HEK293 (cell line): ENCODE measurements around the gene SLC48A1.

Experiments
- CTCF ChIA-PET: fragments of 350-600 bp; formaldehyde crosslinking; extraction: SDS; loops from one replicate; lab custom pipeline; 2021; ENCODE audit warnings: antibody characterized with exemption; lab: Yijun Ruan, JAX
- POLR2A ChIA-PET: fragments of 300-600 bp; formaldehyde crosslinking; extraction: SDS; loops from one replicate; lab custom pipeline; 2020; ENCODE audit warnings: antibody characterized with exemption, inconsistent platforms; lab: Yijun Ruan, JAX
- H3K27ac ChIP-seq: fragments of 200-500 bp; sonication (Bioruptor generic); 2 replicates; pipeline ENCODE4 v1.5.1; 2014; ENCODE audit warnings: low read depth, low read length, control low read depth, inconsistent platforms; ENCODE audit errors: extremely low read depth
- H3K36me3 ChIP-seq, 2 experiments: fragments of 200-500 bp in 1 of 2; sonication (Bioruptor generic) in 1 of 2; 1 replicate in 1 of 2; 2 replicates in 1 of 2; pipeline ENCODE4 v1.5.1; 2014 to 2017; ENCODE audit warnings: inconsistent platforms in 2 of 2, low read length in 2 of 2; ENCODE audit not compliant: control insufficient read depth in 2 of 2, insufficient read depth in 1 of 2
- H3K4me1 ChIP-seq: fragments of 200-500 bp; sonication (Bioruptor generic); 2 replicates; pipeline ENCODE4 v1.5.1; 2014; ENCODE audit warnings: mild to moderate bottlenecking, low read length, inconsistent platforms; ENCODE audit not compliant: control insufficient read depth, insufficient read depth
- H3K4me3 ChIP-seq: 2 replicates; pipeline ENCODE4 v1.5.1; 2011; ENCODE audit warnings: low read depth, mild to moderate bottlenecking, control low read depth, low read length, moderate library complexity
- H3K9me3 ChIP-seq: fragments of 200-500 bp; sonication (Bioruptor generic); 2 replicates; pipeline ENCODE4 v1.5.1; 2014; ENCODE audit warnings: low read depth, low read length, inconsistent platforms; ENCODE audit not compliant: control insufficient read depth, insufficient read depth
- FEZF1 ChIP-seq: fragments of 450-650 bp; formaldehyde crosslinking; IDR thresholded peaks from 2 replicates; pipeline ENCODE4 v1.5.1; 2016; ENCODE audit warnings: missing biosample characterization, missing genetic modification characterization
- GLIS1 ChIP-seq: fragments of 450-650 bp; formaldehyde crosslinking; IDR thresholded peaks from 2 replicates; pipeline ENCODE4 v1.5.1; 2016; ENCODE audit warnings: missing biosample characterization, missing genetic modification characterization
- KLF10 ChIP-seq: fragments of 450-650 bp; IDR thresholded peaks from 2 replicates; pipeline ENCODE4 v1.5.1; 2018; ENCODE audit warnings: missing biosample characterization, mild to moderate bottlenecking, missing genetic modification characterization
- SCRT2 ChIP-seq: fragments of 450-650 bp; formaldehyde crosslinking; IDR thresholded peaks from 2 replicates; pipeline ENCODE4 v1.5.1; 2016; ENCODE audit warnings: missing biosample characterization, missing genetic modification characterization
- ZBTB20 ChIP-seq: fragments of 450-650 bp; formaldehyde crosslinking; IDR thresholded peaks from 2 replicates; pipeline ENCODE4 v1.5.1; 2016; ENCODE audit warnings: missing biosample characterization, missing genetic modification characterization
- ZFHX2 ChIP-seq: fragments of 450-650 bp; formaldehyde crosslinking; conservative IDR thresholded peaks from 2 replicates; pipeline ENCODE4 v1.5.1; 2016; ENCODE audit warnings: missing biosample characterization, missing genetic modification characterization
- ZNF140 ChIP-seq: fragments of 450-650 bp; formaldehyde crosslinking; IDR thresholded peaks from 2 replicates; pipeline ENCODE4 v1.5.1; 2016; ENCODE audit warnings: missing biosample characterization, missing genetic modification characterization
- ZNF16 ChIP-seq: fragments of 450-650 bp; formaldehyde crosslinking; IDR thresholded peaks from 2 replicates; pipeline ENCODE4 v1.5.1; 2016; ENCODE audit warnings: low read depth, missing biosample characterization, missing genetic modification characterization
- ZNF174 ChIP-seq: fragments of 450-650 bp; formaldehyde crosslinking; IDR thresholded peaks from 2 replicates; pipeline ENCODE4 v1.5.0; 2017; ENCODE audit warnings: missing biosample characterization, mild to moderate bottlenecking, missing genetic modification characterization
- ZNF175 ChIP-seq: fragments of 450-650 bp; formaldehyde crosslinking; IDR thresholded peaks from 2 replicates; pipeline ENCODE4 v1.5.1; 2016; ENCODE audit warnings: missing biosample characterization, missing genetic modification characterization
- ZNF19 ChIP-seq: fragments of 450-650 bp; formaldehyde crosslinking; IDR thresholded peaks from 2 replicates; pipeline ENCODE4; 2016; ENCODE audit warnings: missing biosample characterization, missing genetic modification characterization, low read depth
- ZNF24 ChIP-seq: fragments of 450-650 bp; formaldehyde crosslinking; IDR thresholded peaks from 2 replicates; pipeline ENCODE4 v1.5.1; 2016; ENCODE audit warnings: missing biosample characterization, missing genetic modification characterization
- ZNF341 ChIP-seq: fragments of 450-650 bp; formaldehyde crosslinking; IDR thresholded peaks from 2 replicates; pipeline ENCODE4; 2016; ENCODE audit warnings: low read depth, missing biosample characterization, missing genetic modification characterization
- ZNF416 ChIP-seq: fragments of 450-650 bp; formaldehyde crosslinking; IDR thresholded peaks from 2 replicates; pipeline ENCODE4 v1.5.1; 2016; ENCODE audit warnings: missing biosample characterization, missing genetic modification characterization
- ZNF555 ChIP-seq: fragments of 450-650 bp; formaldehyde crosslinking; conservative IDR thresholded peaks from 2 replicates; pipeline ENCODE4 v1.5.1; 2017; ENCODE audit warnings: missing biosample characterization, mild to moderate bottlenecking, missing genetic modification characterization, inconsistent platforms
- ZNF560 ChIP-seq: fragments of 450-650 bp; formaldehyde crosslinking; IDR thresholded peaks from 2 replicates; pipeline ENCODE4 v1.5.1; 2017; ENCODE audit warnings: missing biosample characterization, missing genetic modification characterization, borderline replicate concordance
- ZNF561 ChIP-seq: fragments of 450-650 bp; IDR thresholded peaks from 2 replicates; pipeline ENCODE4 v1.5.1; 2018; ENCODE audit warnings: missing biosample characterization, missing genetic modification characterization, borderline replicate concordance
- ZNF596 ChIP-seq: fragments of 450-650 bp; IDR thresholded peaks from 2 replicates; pipeline ENCODE4 v1.5.0; 2018; ENCODE audit warnings: missing biosample characterization, mild to moderate bottlenecking, missing genetic modification characterization, moderate library complexity
- ZNF600 ChIP-seq: fragments of 450-650 bp; formaldehyde crosslinking; IDR thresholded peaks from 2 replicates; pipeline ENCODE4 v1.5.1; 2016; ENCODE audit warnings: missing biosample characterization, missing genetic modification characterization
- ZNF664 ChIP-seq: fragments of 450-650 bp; formaldehyde crosslinking; IDR thresholded peaks from 2 replicates; pipeline ENCODE4 v1.5.1; 2016; ENCODE audit warnings: missing biosample characterization, missing genetic modification characterization
- ZNF76 ChIP-seq: fragments of 450-650 bp; formaldehyde crosslinking; IDR thresholded peaks from 2 replicates; pipeline ENCODE4; 2016; ENCODE audit warnings: low read depth, missing biosample characterization, missing genetic modification characterization, borderline replicate concordance
- ZSCAN16 ChIP-seq: fragments of 450-650 bp; formaldehyde crosslinking; IDR thresholded peaks from 2 replicates; pipeline ENCODE4 v1.5.1; 2016; ENCODE audit warnings: missing biosample characterization, missing genetic modification characterization
- TF ChIP-seq, protein P1 (sequence below): fragments of 450-650 bp; IDR thresholded peaks from 2 replicates; pipeline ENCODE4 v1.5.1; 2018; ENCODE audit warnings: missing biosample characterization, missing genetic modification characterization
- TF ChIP-seq, protein P2 (sequence below): fragments of 450-650 bp; formaldehyde crosslinking; IDR thresholded peaks from 2 replicates; pipeline ENCODE4 v1.5.1; 2016; ENCODE audit warnings: missing biosample characterization, missing genetic modification characterization
- TF ChIP-seq, protein P3 (sequence below): fragments of 450-650 bp; formaldehyde crosslinking; IDR thresholded peaks from 2 replicates; pipeline ENCODE4 v1.5.1; 2017; ENCODE audit warnings: missing biosample characterization, missing genetic modification characterization

SLC48A1 gene

GRCh38 chr12:47752552-47752951 is 20.5 kb upstream of the SLC48A1 start:
- Histone ChIP-seq H3K27ac (no peak overlapping the region), H3K9me3 (no peaks in the 10 kb centered on the region), H3K4me3 (no peak overlapping the region), H3K36me3 (no peaks in the 10 kb centered on the region), H3K4me1 (peaks cover 4% of the 10 kb centered on the region; the same call in 1 of the 2 replicates)
- TF ChIP-seq ZNF664 (tag by site-specific recombination) (0 out of 2 replicates have a peak, but pooled peaks have one; percentile 25), ZNF561 (tag by site-specific recombination) (no peak)
- ChIA-PET CTCF (interaction anchor here (0.7 to 14.1 kb wide), 4 partner anchors 11 to 39 kb away, joined by 3 to 241 read pairs (median 56); no protein-coding TSS in a partner anchor), POLR2A (no interaction called here)

GRCh38 chr12:47753021-47754001 is 19.7 kb upstream of the SLC48A1 start:
- Histone ChIP-seq H3K27ac (no peak overlapping the region; the same call in 1 of the 2 replicates), H3K9me3 (no peaks in the 10 kb centered on the region), H3K4me1 (peaks cover 4% of the 10 kb centered on the region; the same call in 1 of the 2 replicates), H3K4me3 (no peak overlapping the region), H3K36me3 (no peaks in the 10 kb centered on the region)
- CTCF ChIA-PET = interaction anchor here (1.0 to 14.1 kb wide), 6 partner anchors 11 to 84 kb away, joined by 3 to 241 read pairs (median 11); no protein-coding TSS in a partner anchor
- POLR2A ChIA-PET = interaction anchor here (0.6 to 0.9 kb wide), 2 partner anchors 85 to 1756 kb away, joined by 3 read pairs; no protein-coding TSS in a partner anchor
- TF ChIP-seq ZNF19 (no peak), ZNF24 (tag by site-specific recombination) (no peak), GLIS1 (tag by site-specific recombination) (no peak), ZSCAN16 (tag by site-specific recombination) (peak; percentile 80; the same call in 1 of the 2 replicates), SCRT2 (no peak), ZNF174 (tag by site-specific recombination) (no peak), ZNF140 (no peak), ZNF341 (0 out of 2 replicates have a peak, but pooled peaks have one; percentile 30), ZNF600 (peak; percentile 70), FEZF1 (tag by site-specific recombination) (0 out of 2 replicates have a peak, but pooled peaks have one; percentile 13), ZNF560 (no peak), ZBTB20 (peak; percentile 66), ZNF555 (no peak)

GRCh38 chr12:47754126-47754525 is 18.9 kb upstream of the SLC48A1 start:
- Histone ChIP-seq H3K9me3 (no peaks in the 10 kb centered on the region), H3K4me1 (peaks cover 7% of the 10 kb centered on the region; the same call in 1 of the 2 replicates), H3K27ac (no peak overlapping the region), H3K36me3 (no peaks in the 10 kb centered on the region), H3K4me3 (no peak overlapping the region)
- POLR2A ChIA-PET = interaction anchor here (0.9 to 1.3 kb wide), 3 partner anchors 12 to 84 kb away, joined by 3 to 5 read pairs (median 3); no protein-coding TSS in a partner anchor
- CTCF ChIA-PET = interaction anchor here (0.6 to 14.1 kb wide), 7 partner anchors 12 to 415 kb away, joined by 3 to 241 read pairs (median 11); no protein-coding TSS in a partner anchor
- TF ChIP-seq ZNF596 (tag by site-specific recombination) (no peak), ZNF175 (no peak), KLF10 (tag by site-specific recombination) (no peak), ZSCAN16 (tag by site-specific recombination) (no peak), ZNF416 (tag by site-specific recombination) (no peak), ZFHX2 (tag by site-specific recombination) (no peak), ZNF76 (tag by site-specific recombination) (no peak), ZNF16 (tag by site-specific recombination) (no peak)
- TF ChIP-seq, protein P1, sequence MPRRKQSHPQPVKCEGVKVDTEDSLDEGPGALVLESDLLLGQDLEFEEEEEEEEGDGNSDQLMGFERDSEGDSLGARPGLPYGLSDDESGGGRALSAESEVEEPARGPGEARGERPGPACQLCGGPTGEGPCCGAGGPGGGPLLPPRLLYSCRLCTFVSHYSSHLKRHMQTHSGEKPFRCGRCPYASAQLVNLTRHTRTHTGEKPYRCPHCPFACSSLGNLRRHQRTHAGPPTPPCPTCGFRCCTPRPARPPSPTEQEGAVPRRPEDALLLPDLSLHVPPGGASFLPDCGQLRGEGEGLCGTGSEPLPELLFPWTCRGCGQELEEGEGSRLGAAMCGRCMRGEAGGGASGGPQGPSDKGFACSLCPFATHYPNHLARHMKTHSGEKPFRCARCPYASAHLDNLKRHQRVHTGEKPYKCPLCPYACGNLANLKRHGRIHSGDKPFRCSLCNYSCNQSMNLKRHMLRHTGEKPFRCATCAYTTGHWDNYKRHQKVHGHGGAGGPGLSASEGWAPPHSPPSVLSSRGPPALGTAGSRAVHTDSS (tag by site-specific recombination) = no peak
- TF ChIP-seq, protein P2, sequence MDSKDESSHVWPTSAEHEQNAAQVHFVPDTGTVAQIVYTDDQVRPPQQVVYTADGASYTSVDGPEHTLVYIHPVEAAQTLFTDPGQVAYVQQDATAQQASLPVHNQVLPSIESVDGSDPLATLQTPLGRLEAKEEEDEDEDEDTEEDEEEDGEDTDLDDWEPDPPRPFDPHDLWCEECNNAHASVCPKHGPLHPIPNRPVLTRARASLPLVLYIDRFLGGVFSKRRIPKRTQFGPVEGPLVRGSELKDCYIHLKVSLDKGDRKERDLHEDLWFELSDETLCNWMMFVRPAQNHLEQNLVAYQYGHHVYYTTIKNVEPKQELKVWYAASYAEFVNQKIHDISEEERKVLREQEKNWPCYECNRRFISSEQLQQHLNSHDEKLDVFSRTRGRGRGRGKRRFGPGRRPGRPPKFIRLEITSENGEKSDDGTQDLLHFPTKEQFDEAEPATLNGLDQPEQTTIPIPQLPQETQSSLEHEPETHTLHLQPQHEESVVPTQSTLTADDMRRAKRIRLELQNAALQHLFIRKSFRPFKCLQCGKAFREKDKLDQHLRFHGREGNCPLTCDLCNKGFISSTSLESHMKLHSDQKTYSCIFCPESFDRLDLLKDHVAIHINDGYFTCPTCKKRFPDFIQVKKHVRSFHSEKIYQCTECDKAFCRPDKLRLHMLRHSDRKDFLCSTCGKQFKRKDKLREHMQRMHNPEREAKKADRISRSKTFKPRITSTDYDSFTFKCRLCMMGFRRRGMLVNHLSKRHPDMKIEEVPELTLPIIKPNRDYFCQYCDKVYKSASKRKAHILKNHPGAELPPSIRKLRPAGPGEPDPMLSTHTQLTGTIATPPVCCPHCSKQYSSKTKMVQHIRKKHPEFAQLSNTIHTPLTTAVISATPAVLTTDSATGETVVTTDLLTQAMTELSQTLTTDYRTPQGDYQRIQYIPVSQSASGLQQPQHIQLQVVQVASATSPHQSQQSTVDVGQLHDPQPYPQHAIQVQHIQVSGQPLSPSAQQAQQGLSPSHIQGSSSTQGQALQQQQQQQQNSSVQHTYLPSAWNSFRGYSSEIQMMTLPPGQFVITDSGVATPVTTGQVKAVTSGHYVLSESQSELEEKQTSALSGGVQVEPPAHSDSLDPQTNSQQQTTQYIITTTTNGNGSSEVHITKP (tag by site-specific recombination) = no peak
- TF ChIP-seq, protein P3, sequence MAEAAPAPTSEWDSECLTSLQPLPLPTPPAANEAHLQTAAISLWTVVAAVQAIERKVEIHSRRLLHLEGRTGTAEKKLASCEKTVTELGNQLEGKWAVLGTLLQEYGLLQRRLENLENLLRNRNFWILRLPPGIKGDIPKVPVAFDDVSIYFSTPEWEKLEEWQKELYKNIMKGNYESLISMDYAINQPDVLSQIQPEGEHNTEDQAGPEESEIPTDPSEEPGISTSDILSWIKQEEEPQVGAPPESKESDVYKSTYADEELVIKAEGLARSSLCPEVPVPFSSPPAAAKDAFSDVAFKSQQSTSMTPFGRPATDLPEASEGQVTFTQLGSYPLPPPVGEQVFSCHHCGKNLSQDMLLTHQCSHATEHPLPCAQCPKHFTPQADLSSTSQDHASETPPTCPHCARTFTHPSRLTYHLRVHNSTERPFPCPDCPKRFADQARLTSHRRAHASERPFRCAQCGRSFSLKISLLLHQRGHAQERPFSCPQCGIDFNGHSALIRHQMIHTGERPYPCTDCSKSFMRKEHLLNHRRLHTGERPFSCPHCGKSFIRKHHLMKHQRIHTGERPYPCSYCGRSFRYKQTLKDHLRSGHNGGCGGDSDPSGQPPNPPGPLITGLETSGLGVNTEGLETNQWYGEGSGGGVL (tag by site-specific recombination) = no peak
